ENCODE results near the gene SYNGR1.
A peak's percentile ranks its signal among the peaks of the same experiment; 100 is the strongest.
"Not testable (repeated sequence)": the region's sequence is repeated elsewhere in the genome, so short reads cannot be mapped to it uniquely, and the experiment has no call there.

Gene SYNGR1

GRCh38 chr22:39316440-39317083 lies 33.2 kb upstream of the SYNGR1 start:
- peak; percentile 59 to 66 for DNase-seq (ENCODE audit: low read depth in 2 of 2)

GRCh38 chr22:39317084-39317774 lies 32.6 kb upstream of the SYNGR1 start:
- DNase-seq (ENCODE audit: low read depth in 2 of 2), result no peak

- DNase-seq (ENCODE audit: low read depth in 2 of 2), result no peak
Observed at GRCh38 chr22:39317775-39318506, 31.9 kb upstream of the SYNGR1 start.

GRCh38 chr22:39318507-39319283 lies 31.1 kb upstream of the SYNGR1 start:
- no peak for DNase-seq (ENCODE audit: low read depth in 2 of 2)

- DNase-seq (ENCODE audit: low read depth in 2 of 2), result peak; percentile 89 to 94
Observed at GRCh38 chr22:39319284-39320022, 30.3 kb upstream of the SYNGR1 start, which contains the start of gene RPL3. RPL3 (minus strand) TSS chr22:39319623; CDS start chr22:39319597, 26 bp downstream.

- not testable (repeated sequence) for DNase-seq (ENCODE audit: low read depth in 2 of 2)
Observed at GRCh38 chr22:39320616-39321029, 29.2 kb upstream of the SYNGR1 start.

- DNase-seq (ENCODE audit: low read depth in 2 of 2), result no peak
Observed at GRCh38 chr22:39325392-39325932, 24.3 kb upstream of the SYNGR1 start.

- no peak for DNase-seq (ENCODE audit: low read depth in 2 of 2)
Observed at GRCh38 chr22:39327995-39328754, 21.6 kb upstream of the SYNGR1 start.

GRCh38 chr22:39330553-39330952 lies 19.2 kb upstream of the SYNGR1 start:
- DNase-seq (ENCODE audit: low read depth in 2 of 2), result not testable (repeated sequence)

GRCh38 chr22:39332441-39333064 lies 17.2 kb upstream of the SYNGR1 start:
- no peak for DNase-seq (ENCODE audit: low read depth in 2 of 2)

GRCh38 chr22:39336411-39336810 lies 13.4 kb upstream of the SYNGR1 start:
- DNase-seq (ENCODE audit: low read depth in 2 of 2), result no peak

- DNase-seq (ENCODE audit: low read depth in 2 of 2), result not testable (repeated sequence)
Observed at GRCh38 chr22:39339775-39340174, 10.0 kb upstream of the SYNGR1 start.

- DNase-seq (ENCODE audit: low read depth in 2 of 2), result no peak
Observed at GRCh38 chr22:39341179-39341578, 8.6 kb upstream of the SYNGR1 start.

GRCh38 chr22:39343259-39344045 lies 6.3 kb upstream of the SYNGR1 start:
- peak in 1 of 2 donors; percentile 40 for DNase-seq (ENCODE audit: low read depth in 2 of 2)

- no peak for DNase-seq (ENCODE audit: low read depth in 2 of 2)
Observed at GRCh38 chr22:39344046-39344390, 5.8 kb upstream of the SYNGR1 start.

GRCh38 chr22:39345231-39345630 lies 4.6 kb upstream of the SYNGR1 start:
- no peak for DNase-seq (ENCODE audit: low read depth in 2 of 2)

- no peak for DNase-seq (ENCODE audit: low read depth in 2 of 2)
Observed at GRCh38 chr22:39348909-39349505, 784 bp upstream of the SYNGR1 start.

- no peak for DNase-seq (ENCODE audit: low read depth in 2 of 2)
Observed at GRCh38 chr22:39349506-39349966, 255 bp upstream of the SYNGR1 start.

Measured in stimulated activated CD8-positive, alpha-beta memory T cell treated with anti-CD3 and anti-CD28 coated beads, Interleukin-2, amount 100 ng/mL, for 48 hours (primary cell).